Measurements from ENCODE around the gene CDC42BPA.
"Not testable (repeated sequence)": the region's sequence is repeated elsewhere in the genome, so short reads cannot be mapped to it uniquely, and the experiment has no call there.

CDC42BPA gene

DNA sequence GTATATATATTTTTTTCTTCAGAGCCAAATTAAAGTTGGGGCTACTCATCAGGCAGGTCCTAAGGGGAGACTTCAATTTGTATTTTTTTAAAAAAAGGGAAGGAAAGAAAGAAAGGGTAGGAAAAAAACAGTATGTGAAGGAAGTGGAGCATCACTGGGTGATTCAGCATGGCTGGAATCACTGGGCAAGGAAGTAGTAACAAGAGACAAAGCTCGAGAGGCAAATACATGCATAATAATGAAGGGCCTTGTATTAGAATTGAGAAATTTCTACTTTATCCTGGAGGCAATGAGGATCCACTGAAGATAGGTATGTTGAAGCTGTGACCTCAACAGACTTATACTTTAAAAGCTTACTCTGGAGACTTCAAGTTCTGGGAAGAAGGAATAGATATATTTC is 193.8 kb downstream of the CDC42BPA start:
- H3K27me3 ChIP-seq (ENCODE audit: control insufficient read depth, insufficient read depth, low read length): no peaks in the 10 kb centered on the region
- H3K4me3 ChIP-seq (ENCODE audit: low read depth, low read length): no peak overlapping the region
- peaks cover 13% of the 10 kb centered on the region; the same call in 1 of the 2 replicates for H3K4me1 ChIP-seq (ENCODE audit: control insufficient read depth, insufficient read depth, low read length)
- H3K27ac ChIP-seq (ENCODE audit: low read depth, low read length): no peak overlapping the region
- no peaks in the 10 kb centered on the region for H3K9me3 ChIP-seq (ENCODE audit: control insufficient read depth, insufficient read depth, low read length)
- H3K9ac ChIP-seq (ENCODE audit: low read depth, low read length): no peak overlapping the region
- H3K36me3 ChIP-seq (ENCODE audit: control insufficient read depth, insufficient read depth, low read length): peaks cover 9% of the 10 kb centered on the region; the same call in 1 of the 2 replicates

DNA sequence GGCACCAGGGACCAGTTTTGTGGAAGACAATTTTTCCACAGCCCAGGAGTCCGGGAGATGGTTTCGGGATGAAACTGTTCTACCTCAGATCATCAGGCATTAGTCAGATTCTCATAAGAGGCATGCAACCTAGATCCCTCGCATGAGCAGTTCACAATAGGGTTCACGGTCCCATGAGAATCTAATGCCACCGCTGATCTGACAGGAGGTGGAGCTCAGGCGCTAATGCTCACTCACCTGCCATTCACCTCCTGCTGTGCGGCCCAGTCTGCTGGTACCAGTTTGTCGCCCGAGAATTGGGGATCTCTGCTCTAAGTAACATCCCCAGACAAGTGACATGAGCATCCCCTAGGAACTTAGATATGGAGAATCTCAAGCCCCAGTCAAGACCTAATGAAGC is 197.5 kb downstream of the CDC42BPA start:
- no peaks in the 10 kb centered on the region for H3K36me3 ChIP-seq (ENCODE audit: control insufficient read depth, insufficient read depth, low read length)
- peaks cover 7% of the 10 kb centered on the region for H3K4me1 ChIP-seq (ENCODE audit: control insufficient read depth, insufficient read depth, low read length)
- no peak overlapping the region for H3K4me3 ChIP-seq (ENCODE audit: low read depth, low read length)
- no peaks in the 10 kb centered on the region for H3K27me3 ChIP-seq (ENCODE audit: control insufficient read depth, insufficient read depth, low read length)
- no peak overlapping the region for H3K27ac ChIP-seq (ENCODE audit: low read depth, low read length)
- no peak overlapping the region for H3K9ac ChIP-seq (ENCODE audit: low read depth, low read length)
- H3K9me3 ChIP-seq (ENCODE audit: control insufficient read depth, insufficient read depth, low read length): no peaks in the 10 kb centered on the region

DNA sequence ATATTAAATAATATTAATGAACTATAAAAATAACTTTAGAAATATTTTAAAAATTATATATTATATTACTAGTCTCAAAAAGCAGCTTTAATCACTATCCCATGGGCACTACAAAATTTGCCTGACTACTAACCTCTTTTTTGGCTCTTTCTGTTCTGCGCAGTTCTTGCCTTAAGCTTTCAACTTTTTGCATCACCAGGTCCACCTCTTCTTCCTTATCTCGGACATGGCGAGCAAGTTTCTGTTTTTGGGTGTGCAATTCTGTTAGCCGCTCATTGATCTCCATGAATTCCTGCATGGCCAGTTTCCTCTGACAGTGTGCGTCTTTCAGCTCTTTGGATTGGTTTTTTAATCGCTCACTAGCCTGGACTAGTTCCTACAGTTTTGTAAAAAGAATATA is 205.8 kb downstream of the CDC42BPA start:
- Histone ChIP-seq H3K27ac (ENCODE audit: low read depth, low read length) (no peak overlapping the region), H3K36me3 (ENCODE audit: control insufficient read depth, insufficient read depth, low read length) (peaks cover 20% of the 10 kb centered on the region), H3K9me3 (ENCODE audit: control insufficient read depth, insufficient read depth, low read length) (no peaks in the 10 kb centered on the region), H3K4me3 (ENCODE audit: low read depth, low read length) (no peak overlapping the region), H3K4me1 (ENCODE audit: control insufficient read depth, insufficient read depth, low read length) (no peaks in the 10 kb centered on the region; the same call in 1 of the 2 replicates), H3K27me3 (ENCODE audit: control insufficient read depth, insufficient read depth, low read length) (no peaks in the 10 kb centered on the region), H3K9ac (ENCODE audit: low read depth, low read length) (no peak overlapping the region)

DNA sequence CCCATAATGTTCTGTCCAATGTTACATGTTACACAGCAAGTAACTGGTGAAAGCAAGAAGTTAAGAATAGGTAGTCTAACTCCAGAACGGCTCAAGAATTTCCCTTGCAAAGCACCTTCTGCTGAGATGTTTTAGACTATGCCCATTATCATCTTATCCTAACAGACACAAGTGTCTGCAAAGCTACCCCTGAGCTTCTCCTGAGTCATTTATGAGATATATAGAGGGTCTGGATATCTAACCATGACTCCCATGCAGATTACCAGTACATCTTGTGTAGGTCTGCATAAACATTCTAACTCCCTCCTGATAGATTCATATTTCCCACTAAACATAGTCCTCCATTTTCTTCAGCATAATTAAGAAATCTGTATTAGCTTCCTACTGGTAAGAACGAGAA is 206.5 kb downstream of the CDC42BPA start:
- Histone ChIP-seq H3K36me3 (ENCODE audit: control insufficient read depth, insufficient read depth, low read length) (peaks cover 21% of the 10 kb centered on the region), H3K4me3 (ENCODE audit: low read depth, low read length) (no peak overlapping the region), H3K27ac (ENCODE audit: low read depth, low read length) (no peak overlapping the region), H3K9me3 (ENCODE audit: control insufficient read depth, insufficient read depth, low read length) (no peaks in the 10 kb centered on the region), H3K27me3 (ENCODE audit: control insufficient read depth, insufficient read depth, low read length) (no peaks in the 10 kb centered on the region), H3K9ac (ENCODE audit: low read depth, low read length) (no peak overlapping the region), H3K4me1 (ENCODE audit: control insufficient read depth, insufficient read depth, low read length) (no peaks in the 10 kb centered on the region; the same call in 1 of the 2 replicates)

DNA sequence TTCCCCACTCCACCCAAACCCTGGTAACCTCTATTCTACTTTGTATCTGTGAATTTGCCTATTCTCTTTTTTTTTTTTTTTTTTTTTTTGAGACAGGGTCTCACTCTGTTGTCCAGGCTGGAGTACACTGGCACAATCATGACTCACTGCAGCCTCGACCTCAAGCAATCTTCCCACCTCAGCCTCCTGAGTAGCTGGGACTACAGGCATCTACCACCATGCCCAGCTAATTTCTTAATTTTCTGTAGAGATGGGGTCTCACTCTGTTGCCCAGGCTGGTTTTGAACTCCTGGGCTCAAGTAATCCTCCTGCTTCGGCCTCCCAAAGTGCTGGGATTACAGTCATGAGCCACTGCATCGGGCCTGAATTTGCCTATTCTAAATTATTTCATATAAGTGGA is 213.0 kb downstream of the CDC42BPA start:
- H3K36me3 ChIP-seq (ENCODE audit: control insufficient read depth, insufficient read depth, low read length): peaks cover 19% of the 10 kb centered on the region
- H3K27me3 ChIP-seq (ENCODE audit: control insufficient read depth, insufficient read depth, low read length); H3K27ac ChIP-seq (ENCODE audit: low read depth, low read length); H3K9ac ChIP-seq (ENCODE audit: low read depth, low read length); H3K9me3 ChIP-seq (ENCODE audit: control insufficient read depth, insufficient read depth, low read length); H3K4me1 ChIP-seq (ENCODE audit: control insufficient read depth, insufficient read depth, low read length); H3K4me3 ChIP-seq (ENCODE audit: low read depth, low read length): not testable (repeated sequence)

DNA sequence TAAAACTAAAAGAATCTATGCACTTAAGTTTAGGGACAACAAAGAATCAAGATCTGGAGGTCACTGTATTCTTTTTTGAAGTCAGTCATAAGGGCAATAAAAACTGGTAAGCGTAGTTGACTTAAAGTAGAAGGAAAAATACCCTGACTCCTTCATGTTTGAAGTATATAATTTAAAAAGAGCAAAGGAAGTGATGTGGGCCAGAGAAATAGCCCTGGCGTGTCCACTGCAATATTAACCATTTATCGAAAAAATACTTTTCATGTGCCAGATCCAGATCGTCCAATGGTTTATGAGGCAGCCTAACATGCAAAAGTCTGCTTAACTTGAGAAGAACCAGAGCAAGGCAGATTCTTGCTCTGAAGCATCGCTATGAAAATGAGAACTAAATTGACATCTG is 216.2 kb downstream of the CDC42BPA start:
- H3K36me3 ChIP-seq (ENCODE audit: control insufficient read depth, insufficient read depth, low read length): peaks cover 34% of the 10 kb centered on the region
- H3K4me3 ChIP-seq (ENCODE audit: low read depth, low read length): no peak overlapping the region
- H3K27ac ChIP-seq (ENCODE audit: low read depth, low read length): no peak overlapping the region
- no peaks in the 10 kb centered on the region for H3K9me3 ChIP-seq (ENCODE audit: control insufficient read depth, insufficient read depth, low read length)
- no peaks in the 10 kb centered on the region for H3K4me1 ChIP-seq (ENCODE audit: control insufficient read depth, insufficient read depth, low read length)
- H3K27me3 ChIP-seq (ENCODE audit: control insufficient read depth, insufficient read depth, low read length): no peaks in the 10 kb centered on the region
- no peak overlapping the region for H3K9ac ChIP-seq (ENCODE audit: low read depth, low read length)

DNA sequence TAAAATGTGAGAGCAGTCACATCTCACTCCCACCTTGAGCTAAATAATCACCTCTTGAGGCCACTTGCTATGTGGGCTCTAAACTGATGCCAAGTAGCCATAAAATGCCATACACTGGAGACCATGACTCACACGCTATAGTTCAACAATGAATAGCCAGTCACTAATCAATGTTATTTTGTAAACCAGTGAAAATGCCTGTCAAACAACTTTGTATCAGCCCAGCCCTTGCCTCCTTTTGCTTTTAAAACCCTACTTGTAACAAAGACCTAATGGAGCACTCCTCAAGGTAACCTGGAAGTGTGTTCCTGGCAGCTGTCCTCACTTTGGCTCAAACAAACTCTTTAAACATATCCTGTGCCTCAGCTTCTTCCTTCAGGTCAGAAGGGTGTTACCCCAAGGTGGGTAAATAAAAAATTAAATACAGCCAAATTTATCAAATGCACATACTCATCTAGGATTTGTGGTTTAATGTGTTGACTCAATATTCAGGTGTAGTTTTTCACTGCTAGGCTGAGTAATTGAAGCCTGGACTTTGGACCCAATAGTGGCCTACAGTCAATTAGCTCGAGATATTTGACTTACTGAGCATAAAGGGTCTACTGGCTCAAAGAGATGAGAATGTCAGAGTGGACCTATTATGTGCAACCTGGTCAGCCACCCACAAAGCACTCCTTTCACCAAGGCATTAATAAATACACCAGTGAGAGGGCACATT is 223.9 kb downstream of the CDC42BPA start:
- Histone ChIP-seq H3K9me3 (ENCODE audit: control insufficient read depth, insufficient read depth, low read length) (no peaks in the 10 kb centered on the region), H3K27me3 (ENCODE audit: control insufficient read depth, insufficient read depth, low read length) (no peaks in the 10 kb centered on the region), H3K9ac (ENCODE audit: low read depth, low read length) (no peak overlapping the region), H3K4me1 (ENCODE audit: control insufficient read depth, insufficient read depth, low read length) (no peaks in the 10 kb centered on the region), H3K27ac (ENCODE audit: low read depth, low read length) (no peak overlapping the region), H3K36me3 (ENCODE audit: control insufficient read depth, insufficient read depth, low read length) (peaks cover 20% of the 10 kb centered on the region), H3K4me3 (ENCODE audit: low read depth, low read length) (no peak overlapping the region)

DNA sequence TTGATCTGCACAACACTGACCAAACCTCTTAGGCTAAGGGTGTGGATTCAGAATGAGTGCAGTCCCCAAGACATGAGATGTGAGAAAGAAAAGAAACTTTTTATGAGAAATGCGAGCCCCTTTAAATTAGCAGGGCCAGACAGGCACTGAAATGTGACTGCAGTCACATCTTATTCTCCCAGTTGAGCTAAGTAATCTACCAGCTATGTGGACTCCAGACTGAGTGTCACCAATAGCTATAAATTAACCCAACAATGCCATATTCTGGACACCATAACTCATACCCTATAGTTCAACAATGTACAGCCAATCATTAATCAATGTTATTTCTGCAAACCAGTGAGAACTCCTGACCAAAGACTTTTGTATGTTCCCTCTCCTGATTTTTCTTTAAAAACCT is 225.0 kb downstream of the CDC42BPA start:
- H3K9me3 ChIP-seq (ENCODE audit: control insufficient read depth, insufficient read depth, low read length): no peaks in the 10 kb centered on the region
- no peak overlapping the region for H3K9ac ChIP-seq (ENCODE audit: low read depth, low read length)
- no peak overlapping the region for H3K4me3 ChIP-seq (ENCODE audit: low read depth, low read length)
- peaks cover 9% of the 10 kb centered on the region; the same call in 1 of the 2 replicates for H3K36me3 ChIP-seq (ENCODE audit: control insufficient read depth, insufficient read depth, low read length)
- no peak overlapping the region for H3K27ac ChIP-seq (ENCODE audit: low read depth, low read length)
- H3K27me3 ChIP-seq (ENCODE audit: control insufficient read depth, insufficient read depth, low read length): no peaks in the 10 kb centered on the region
- no peaks in the 10 kb centered on the region for H3K4me1 ChIP-seq (ENCODE audit: control insufficient read depth, insufficient read depth, low read length)

DNA sequence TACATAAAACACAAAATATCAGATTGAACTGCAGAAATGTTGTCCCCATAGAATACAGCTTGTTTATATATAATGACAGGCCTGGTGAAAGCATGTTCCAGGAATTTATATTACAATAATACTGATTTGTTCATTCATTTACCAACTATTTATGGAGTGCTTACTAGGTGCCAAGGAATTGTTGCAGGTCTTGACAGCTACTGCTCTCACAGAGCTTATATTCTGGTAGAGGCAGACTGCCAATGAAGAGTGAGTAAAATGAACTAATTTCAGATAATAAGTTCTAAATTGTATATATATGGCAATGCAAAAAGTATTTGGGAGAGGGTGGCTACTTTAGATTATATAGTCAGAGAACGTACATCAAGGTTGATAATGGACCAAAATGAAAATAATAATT is 226.2 kb downstream of the CDC42BPA start:
- H3K27me3 ChIP-seq (ENCODE audit: control insufficient read depth, insufficient read depth, low read length): no peaks in the 10 kb centered on the region
- H3K9ac ChIP-seq (ENCODE audit: low read depth, low read length): no peak overlapping the region
- H3K4me3 ChIP-seq (ENCODE audit: low read depth, low read length): no peak overlapping the region
- no peaks in the 10 kb centered on the region for H3K9me3 ChIP-seq (ENCODE audit: control insufficient read depth, insufficient read depth, low read length)
- H3K4me1 ChIP-seq (ENCODE audit: control insufficient read depth, insufficient read depth, low read length): no peaks in the 10 kb centered on the region
- no peak overlapping the region for H3K27ac ChIP-seq (ENCODE audit: low read depth, low read length)
- peaks cover 8% of the 10 kb centered on the region; the same call in 1 of the 2 replicates for H3K36me3 ChIP-seq (ENCODE audit: control insufficient read depth, insufficient read depth, low read length)

DNA sequence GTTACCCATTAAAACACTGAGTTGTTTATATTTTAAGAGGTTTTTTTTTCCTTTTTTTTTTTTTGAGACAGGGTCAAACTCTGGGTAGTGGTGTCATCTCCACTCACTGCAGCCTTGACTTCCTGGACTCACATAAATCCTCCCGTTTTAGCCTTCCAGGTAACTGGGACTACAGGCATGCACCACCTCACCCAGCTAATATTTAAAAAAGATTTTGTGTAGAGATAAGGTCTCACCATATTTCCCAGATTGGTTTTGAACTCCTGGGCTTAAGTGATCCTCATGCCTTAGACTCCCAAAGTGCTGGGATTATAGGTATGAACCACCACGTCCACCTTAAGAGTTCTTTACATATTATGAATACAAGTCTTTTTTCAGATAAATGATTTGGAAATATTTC is 231.7 kb downstream of the CDC42BPA start:
- Histone ChIP-seq H3K4me3 (ENCODE audit: low read depth, low read length) (no peak overlapping the region), H3K4me1 (ENCODE audit: control insufficient read depth, insufficient read depth, low read length) (no peaks in the 10 kb centered on the region), H3K9me3 (ENCODE audit: control insufficient read depth, insufficient read depth, low read length) (peaks cover 3% of the 10 kb centered on the region; the same call in 1 of the 2 replicates), H3K27ac (ENCODE audit: low read depth, low read length) (no peak overlapping the region), H3K9ac (ENCODE audit: low read depth, low read length) (no peak overlapping the region), H3K27me3 (ENCODE audit: control insufficient read depth, insufficient read depth, low read length) (no peaks in the 10 kb centered on the region), H3K36me3 (ENCODE audit: control insufficient read depth, insufficient read depth, low read length) (peaks cover 12% of the 10 kb centered on the region)

DNA sequence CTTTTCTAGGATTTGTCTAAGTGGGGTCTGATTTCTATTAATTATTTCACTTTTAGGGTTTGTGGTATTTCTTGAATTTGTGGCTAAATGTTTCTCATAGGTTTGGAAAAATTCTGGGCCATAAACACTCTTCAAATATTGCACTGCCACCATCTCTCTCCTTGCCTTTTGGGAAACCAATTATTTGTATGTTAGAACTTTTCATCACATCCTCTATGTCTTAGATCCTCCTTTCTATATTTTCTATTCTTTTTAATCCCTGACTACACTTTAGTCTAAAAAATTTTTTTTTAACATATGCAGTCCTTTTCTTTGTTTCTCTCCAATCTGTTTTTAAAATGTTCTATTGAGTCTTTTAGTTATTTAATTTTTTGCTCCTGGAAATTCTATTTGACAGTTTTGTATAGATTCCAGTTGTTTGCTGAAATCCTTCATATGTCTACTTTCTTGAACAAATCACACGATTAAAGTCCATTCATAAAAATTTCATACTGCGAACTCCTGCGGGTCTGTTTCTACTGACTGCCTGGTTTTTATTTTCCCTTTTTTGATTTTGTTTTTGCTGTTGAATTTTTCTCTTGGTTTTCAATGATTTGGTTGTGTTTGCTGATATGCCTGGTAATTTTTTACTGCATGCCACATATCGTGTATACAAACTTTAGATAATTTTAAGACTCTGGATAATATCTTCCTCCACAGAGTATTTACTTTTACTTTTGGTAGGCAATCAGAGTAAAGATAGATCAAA is 235.1 kb downstream of the CDC42BPA start:
- Histone ChIP-seq H3K4me1 (ENCODE audit: control insufficient read depth, insufficient read depth, low read length) (no peaks in the 10 kb centered on the region), H3K27me3 (ENCODE audit: control insufficient read depth, insufficient read depth, low read length) (no peaks in the 10 kb centered on the region), H3K27ac (ENCODE audit: low read depth, low read length) (no peak overlapping the region), H3K9ac (ENCODE audit: low read depth, low read length) (no peak overlapping the region), H3K36me3 (ENCODE audit: control insufficient read depth, insufficient read depth, low read length) (peaks cover 6% of the 10 kb centered on the region), H3K9me3 (ENCODE audit: control insufficient read depth, insufficient read depth, low read length) (peaks cover 3% of the 10 kb centered on the region; the same call in 1 of the 2 replicates), H3K4me3 (ENCODE audit: low read depth, low read length) (no peak overlapping the region)

Data from HUES48 (cell line).